ENCODE measurements around the gene CX3CR1.
A peak's percentile ranks its signal among the peaks of the same experiment; 100 is the strongest.

DNA sequence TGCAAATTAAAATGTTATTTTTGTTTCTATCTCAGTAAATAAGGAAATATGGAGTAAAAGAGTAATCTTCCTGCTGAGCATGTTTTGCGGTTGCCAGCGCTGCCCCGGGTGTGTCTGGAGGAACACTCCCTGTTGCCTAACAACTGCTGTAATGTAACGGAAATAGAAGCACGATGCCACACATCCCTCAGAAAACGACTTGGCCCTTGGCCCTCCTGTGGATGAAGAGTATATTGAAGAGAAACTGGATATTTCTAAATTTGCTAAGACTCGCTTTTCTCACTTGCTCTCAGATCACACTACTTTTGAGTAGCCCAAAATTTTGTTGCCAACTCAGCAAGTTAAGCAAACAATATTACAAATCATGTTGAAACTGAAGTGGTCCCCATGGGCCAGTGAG lies 18.9 kb downstream of the CX3CR1 start:
- TF ChIP-seq ETS2 (tag; IDR thresholded peaks at IDR 0.05; ENCODE audit: borderline replicate concordance, poor library complexity, severe bottlenecking) (no peak), NEUROD1 (IDR thresholded peaks at IDR 0.05; ENCODE audit: borderline replicate concordance, low read depth, low read length, partially characterized antibody) (peak; percentile 26), TCF7L2 (IDR thresholded peaks at IDR 0.05; ENCODE audit: low read depth, low read length) (no peak), THAP7 (CRISPR knock-in tag; IDR thresholded peaks at IDR 0.05) (no peak), CBFA2T2 (conservative IDR thresholded peaks at IDR 0.05) (no peak), POLR2AphosphoS2 (IDR thresholded peaks at IDR 0.05; ENCODE audit: low read length) (no peak), SMC3 (conservative IDR thresholded peaks at IDR 0.05; ENCODE audit: insufficient read depth, low read depth, low read length) (no peak), ZBED1 (IDR thresholded peaks at IDR 0.05) (no peak), POLR2A (conservative IDR thresholded peaks at IDR 0.05) (no peak), POLR2AphosphoS5 (IDR thresholded peaks at IDR 0.05; ENCODE audit: control insufficient read depth, insufficient read depth, low read depth, low read length) (no peak), CBX1 (IDR thresholded peaks at IDR 0.05; ENCODE audit: low read depth) (no peak), ZKSCAN8 (CRISPR knock-in tag; IDR thresholded peaks at IDR 0.05) (no peak)
- TF ChIP-seq, protein P1, sequence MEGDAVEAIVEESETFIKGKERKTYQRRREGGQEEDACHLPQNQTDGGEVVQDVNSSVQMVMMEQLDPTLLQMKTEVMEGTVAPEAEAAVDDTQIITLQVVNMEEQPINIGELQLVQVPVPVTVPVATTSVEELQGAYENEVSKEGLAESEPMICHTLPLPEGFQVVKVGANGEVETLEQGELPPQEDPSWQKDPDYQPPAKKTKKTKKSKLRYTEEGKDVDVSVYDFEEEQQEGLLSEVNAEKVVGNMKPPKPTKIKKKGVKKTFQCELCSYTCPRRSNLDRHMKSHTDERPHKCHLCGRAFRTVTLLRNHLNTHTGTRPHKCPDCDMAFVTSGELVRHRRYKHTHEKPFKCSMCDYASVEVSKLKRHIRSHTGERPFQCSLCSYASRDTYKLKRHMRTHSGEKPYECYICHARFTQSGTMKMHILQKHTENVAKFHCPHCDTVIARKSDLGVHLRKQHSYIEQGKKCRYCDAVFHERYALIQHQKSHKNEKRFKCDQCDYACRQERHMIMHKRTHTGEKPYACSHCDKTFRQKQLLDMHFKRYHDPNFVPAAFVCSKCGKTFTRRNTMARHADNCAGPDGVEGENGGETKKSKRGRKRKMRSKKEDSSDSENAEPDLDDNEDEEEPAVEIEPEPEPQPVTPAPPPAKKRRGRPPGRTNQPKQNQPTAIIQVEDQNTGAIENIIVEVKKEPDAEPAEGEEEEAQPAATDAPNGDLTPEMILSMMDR (IDR thresholded peaks at IDR 0.05 in 2 of 3, conservative IDR thresholded peaks at IDR 0.05 in 1 of 3; ENCODE audit: insufficient read depth in 2 of 3, low read depth in 1 of 3, low read length in 3 of 3): peak; percentile 30 to 55 (median 50); a peak in 3 of 6 replicates
